ENCODE data around the gene CD5L. TPM values are rescaled to one million over a fixed set of nuclear protein-coding genes. Genes with fewer than 3 reads are reported as not detected.

CD5L gene
- total and polyA plus RNA-seq, 2 donors from 2014 or later: 0.19 TPM; not detected in 1

DNA sequence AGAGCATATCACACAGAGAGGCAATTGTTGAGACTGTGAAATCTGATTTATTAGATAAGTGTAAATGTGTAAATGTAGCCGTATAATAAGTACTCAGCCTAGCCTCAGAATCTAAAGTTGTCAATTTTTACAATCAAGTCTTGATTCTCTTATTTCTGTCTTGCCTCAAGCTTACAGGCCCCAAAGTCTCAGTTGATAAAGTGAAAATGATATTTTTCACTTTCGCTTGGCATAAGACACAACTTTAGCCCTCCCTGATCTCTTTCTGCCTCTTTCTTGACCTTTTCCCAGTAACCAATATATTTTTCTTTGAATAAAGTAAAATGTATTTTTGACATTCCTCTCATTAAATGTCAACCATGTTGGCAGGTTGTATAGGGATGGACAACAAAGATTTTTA lies 10.7 kb downstream of the CD5L start:
- no peaks in the 10 kb centered on the region for H3K9me3 ChIP-seq (ENCODE audit: control insufficient read depth in 2 of 3, insufficient read depth in 1 of 3, low read length in 3 of 3)
- no peaks in the 10 kb centered on the region for H3K36me3 ChIP-seq (ENCODE audit: control insufficient read depth in 2 of 3, insufficient read depth in 3 of 3, low read length in 3 of 3)
- no peak overlapping the region for H3K9ac ChIP-seq (ENCODE audit: low read length in 3 of 3)
- H3K4me1 ChIP-seq (ENCODE audit: control insufficient read depth in 2 of 3, insufficient read depth in 2 of 3, low read depth in 1 of 3, low read length in 3 of 3): no peaks in the 10 kb centered on the region
- H3K4me3 ChIP-seq (ENCODE audit: low read length in 3 of 3): no peak overlapping the region
- DNase-seq: no peak
- no peak overlapping the region for H3K27ac ChIP-seq (ENCODE audit: low read depth in 2 of 2, low read length in 2 of 2)
- FAIRE-seq: no peak
- TF ChIP-seq, protein P1, sequence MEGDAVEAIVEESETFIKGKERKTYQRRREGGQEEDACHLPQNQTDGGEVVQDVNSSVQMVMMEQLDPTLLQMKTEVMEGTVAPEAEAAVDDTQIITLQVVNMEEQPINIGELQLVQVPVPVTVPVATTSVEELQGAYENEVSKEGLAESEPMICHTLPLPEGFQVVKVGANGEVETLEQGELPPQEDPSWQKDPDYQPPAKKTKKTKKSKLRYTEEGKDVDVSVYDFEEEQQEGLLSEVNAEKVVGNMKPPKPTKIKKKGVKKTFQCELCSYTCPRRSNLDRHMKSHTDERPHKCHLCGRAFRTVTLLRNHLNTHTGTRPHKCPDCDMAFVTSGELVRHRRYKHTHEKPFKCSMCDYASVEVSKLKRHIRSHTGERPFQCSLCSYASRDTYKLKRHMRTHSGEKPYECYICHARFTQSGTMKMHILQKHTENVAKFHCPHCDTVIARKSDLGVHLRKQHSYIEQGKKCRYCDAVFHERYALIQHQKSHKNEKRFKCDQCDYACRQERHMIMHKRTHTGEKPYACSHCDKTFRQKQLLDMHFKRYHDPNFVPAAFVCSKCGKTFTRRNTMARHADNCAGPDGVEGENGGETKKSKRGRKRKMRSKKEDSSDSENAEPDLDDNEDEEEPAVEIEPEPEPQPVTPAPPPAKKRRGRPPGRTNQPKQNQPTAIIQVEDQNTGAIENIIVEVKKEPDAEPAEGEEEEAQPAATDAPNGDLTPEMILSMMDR (IDR thresholded peaks at IDR 0.05; ENCODE audit: borderline replicate concordance, extremely low read depth, insufficient read depth): no peak
- H3K27me3 ChIP-seq (ENCODE audit: control insufficient read depth, insufficient read depth, low read length): no peaks in the 10 kb centered on the region
- intact Hi-C loops (cut with DNase I): no loop called here

DNA sequence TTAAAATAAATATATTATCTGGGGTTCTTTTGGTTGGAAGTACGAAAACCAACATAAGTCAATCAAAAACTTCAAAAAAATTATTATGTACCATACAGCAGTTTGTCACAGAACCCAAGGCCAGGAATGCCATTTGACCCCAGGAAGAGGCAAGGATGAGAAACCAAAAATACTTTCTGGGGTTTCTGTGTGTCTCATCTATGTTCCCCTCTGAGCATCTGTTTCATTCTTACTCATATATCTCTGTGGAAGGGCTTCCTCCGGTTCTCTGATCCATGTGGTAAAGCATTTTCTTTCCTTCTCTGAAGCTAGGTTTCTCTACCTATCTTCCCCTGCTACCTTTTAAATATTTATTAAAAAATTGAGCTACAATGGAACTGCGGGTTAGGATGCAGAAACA lies 11.9 kb downstream of the CD5L start:
- intact Hi-C loops (cut with DNase I): no loop called here
- Histone ChIP-seq H3K9me3 (ENCODE audit: control insufficient read depth in 2 of 3, insufficient read depth in 1 of 3, low read length in 3 of 3) (no peaks in the 10 kb centered on the region), H3K27ac (ENCODE audit: low read depth in 2 of 2, low read length in 2 of 2) (no peak overlapping the region), H3K4me3 (ENCODE audit: low read length in 3 of 3) (no peak overlapping the region), H3K36me3 (ENCODE audit: control insufficient read depth in 2 of 3, insufficient read depth in 3 of 3, low read length in 3 of 3) (no peaks in the 10 kb centered on the region), H3K9ac (ENCODE audit: low read length in 3 of 3) (no peak overlapping the region), H3K4me1 (ENCODE audit: control insufficient read depth in 2 of 3, insufficient read depth in 2 of 3, low read depth in 1 of 3, low read length in 3 of 3) (no peaks in the 10 kb centered on the region), H3K27me3 (ENCODE audit: control insufficient read depth, insufficient read depth, low read length) (no peaks in the 10 kb centered on the region)
- TF ChIP-seq, protein P1 (IDR thresholded peaks at IDR 0.05; ENCODE audit: borderline replicate concordance, extremely low read depth, insufficient read depth): no peak
- no peak for FAIRE-seq
- no peak for DNase-seq

DNA sequence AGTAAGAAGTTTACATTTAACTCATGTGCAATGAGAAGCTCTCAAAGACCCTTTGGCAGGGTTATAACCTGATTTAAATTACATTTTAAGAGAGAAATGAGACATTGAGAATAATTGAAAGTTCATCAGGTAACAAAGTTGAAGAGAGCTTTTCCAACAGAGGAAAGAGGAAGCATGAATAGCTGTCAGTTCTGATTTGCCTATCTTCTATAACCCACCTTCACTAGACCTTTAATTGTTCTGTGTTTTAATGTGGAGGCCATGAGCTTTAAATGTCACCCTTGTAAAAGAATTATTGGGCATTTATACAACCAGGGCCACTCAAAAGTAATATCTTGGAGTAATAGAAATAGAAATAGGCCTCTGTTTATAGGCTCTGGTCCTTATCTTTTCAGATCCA lies 12.4 kb downstream of the CD5L start:
- TF ChIP-seq, protein P1 (IDR thresholded peaks at IDR 0.05; ENCODE audit: borderline replicate concordance, extremely low read depth, insufficient read depth): no peak
- Histone ChIP-seq H3K27me3 (ENCODE audit: control insufficient read depth, insufficient read depth, low read length) (no peaks in the 10 kb centered on the region), H3K36me3 (ENCODE audit: control insufficient read depth in 2 of 3, insufficient read depth in 3 of 3, low read length in 3 of 3) (no peaks in the 10 kb centered on the region), H3K9ac (ENCODE audit: low read length in 3 of 3) (no peak overlapping the region), H3K9me3 (ENCODE audit: control insufficient read depth in 2 of 3, insufficient read depth in 1 of 3, low read length in 3 of 3) (no peaks in the 10 kb centered on the region), H3K4me1 (ENCODE audit: control insufficient read depth in 2 of 3, insufficient read depth in 2 of 3, low read depth in 1 of 3, low read length in 3 of 3) (no peaks in the 10 kb centered on the region), H3K4me3 (ENCODE audit: low read length in 3 of 3) (no peak overlapping the region), H3K27ac (ENCODE audit: low read depth in 2 of 2, low read length in 2 of 2) (no peak overlapping the region)
- DNase-seq (no peak), FAIRE-seq (no peak)
- intact Hi-C loops (cut with DNase I): no loop called here

DNA sequence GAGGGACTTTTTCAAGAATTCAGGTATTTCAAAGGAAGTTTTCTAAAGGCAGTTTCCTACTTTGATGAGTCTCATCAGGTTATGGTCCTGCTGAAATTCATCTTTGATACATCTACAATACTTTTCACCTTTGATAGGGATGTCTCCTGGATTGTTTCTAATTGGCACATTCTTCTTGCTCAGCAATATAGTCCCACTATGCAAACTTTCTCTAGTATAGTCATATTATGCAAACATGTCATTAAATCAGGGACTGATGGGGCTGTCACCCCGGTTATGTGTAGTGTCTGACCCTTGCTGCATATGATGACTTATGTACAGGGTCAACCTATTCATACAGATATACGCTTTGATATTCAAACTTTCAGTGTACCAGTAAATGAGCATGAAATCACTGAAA lies 21.3 kb downstream of the CD5L start:
- no peak for DNase-seq
- intact Hi-C loops (cut with DNase I): no loop called here
- H3K4me1 ChIP-seq (ENCODE audit: control insufficient read depth in 2 of 3, insufficient read depth in 2 of 3, low read depth in 1 of 3, low read length in 3 of 3): no peaks in the 10 kb centered on the region
- FAIRE-seq: no peak
- H3K27me3 ChIP-seq (ENCODE audit: control insufficient read depth, insufficient read depth, low read length): no peaks in the 10 kb centered on the region
- no peak overlapping the region for H3K9ac ChIP-seq (ENCODE audit: low read length in 3 of 3)
- H3K36me3 ChIP-seq (ENCODE audit: control insufficient read depth in 2 of 3, insufficient read depth in 3 of 3, low read length in 3 of 3): no peaks in the 10 kb centered on the region
- TF ChIP-seq, protein P1 (IDR thresholded peaks at IDR 0.05; ENCODE audit: borderline replicate concordance, extremely low read depth, insufficient read depth): no peak
- no peaks in the 10 kb centered on the region for H3K9me3 ChIP-seq (ENCODE audit: control insufficient read depth in 2 of 3, insufficient read depth in 1 of 3, low read length in 3 of 3)
- no peak overlapping the region for H3K27ac ChIP-seq (ENCODE audit: low read depth in 2 of 2, low read length in 2 of 2)
- H3K4me3 ChIP-seq (ENCODE audit: low read length in 3 of 3): no peak overlapping the region
